HG02870 (cell line): Measurements from ENCODE around the gene PRR5L.

Source experiments
- ATAC-seq: cut with Tn5 transposase; IDR thresholded peaks from one replicate; pipeline ENCODE4 v1.9.1; 2021; ENCODE audit warnings: mild to moderate bottlenecking, moderate library complexity; ENCODE audit not compliant: unreplicated experiment

Gene PRR5L

GRCh38 chr11:36354221-36355003 lies 58.3 kb downstream of the PRR5L start:
- ATAC-seq, result peak; percentile 85

DNA sequence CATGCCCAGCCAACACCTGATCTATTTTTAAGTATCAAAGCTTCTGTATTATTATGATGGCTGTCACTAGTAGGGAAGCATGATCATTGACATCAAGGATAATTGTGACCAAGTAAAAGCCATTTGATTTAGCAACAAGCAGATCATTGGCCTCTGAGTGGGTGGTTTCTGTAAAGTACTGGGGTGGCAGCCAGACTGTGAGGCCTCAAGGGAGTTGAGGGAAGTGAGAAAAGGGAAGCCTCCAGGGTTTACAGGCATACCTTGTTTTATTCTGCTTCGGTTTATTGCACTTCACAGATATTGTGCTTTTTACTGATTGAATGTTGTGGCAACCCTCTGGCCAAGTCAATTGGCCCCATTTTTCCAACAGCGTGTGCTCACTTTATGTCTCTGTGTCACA lies 60.1 kb downstream of the PRR5L start:
- peak; percentile 52 for ATAC-seq

GRCh38 chr11:36357831-36358230 lies 61.7 kb downstream of the PRR5L start:
- no peak for ATAC-seq

DNA sequence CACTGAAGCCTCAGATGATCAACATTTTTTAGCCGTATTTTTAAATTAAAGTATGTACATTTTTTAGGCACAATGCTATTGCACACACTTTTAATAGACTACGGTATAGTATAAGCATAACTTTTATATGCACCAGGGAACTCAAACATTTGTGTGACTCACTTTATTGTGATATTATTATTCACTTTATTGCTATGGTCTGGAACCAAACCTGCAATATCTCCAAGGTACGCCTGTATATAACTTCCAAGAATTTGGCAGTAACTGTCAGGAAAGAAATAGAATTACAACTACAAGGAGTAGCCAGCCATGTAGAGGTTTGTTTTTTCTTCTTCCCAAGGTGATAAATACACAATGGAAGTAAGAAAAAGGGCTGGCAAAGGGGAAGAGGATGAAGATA lies 62.3 kb downstream of the PRR5L start:
- no peak for ATAC-seq

DNA sequence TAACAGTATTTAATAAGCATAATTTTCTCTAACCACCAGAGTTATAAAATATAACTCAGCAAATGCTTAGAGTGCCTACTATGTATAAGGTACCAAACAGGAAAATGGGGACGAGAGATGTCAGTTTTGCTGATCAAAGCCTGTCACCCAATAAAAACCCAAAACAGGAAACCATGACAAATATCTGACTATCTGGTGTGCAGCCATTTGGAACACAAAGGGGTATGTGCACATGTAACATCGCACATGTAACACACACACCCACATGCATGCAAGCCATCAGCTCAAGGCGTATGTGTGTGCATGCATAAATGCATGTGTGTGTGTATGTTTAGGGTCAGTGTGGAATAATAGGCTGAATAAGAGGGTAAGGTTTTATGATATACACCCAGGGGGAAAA lies 64.2 kb downstream of the PRR5L start:
- ATAC-seq, result no peak

DNA sequence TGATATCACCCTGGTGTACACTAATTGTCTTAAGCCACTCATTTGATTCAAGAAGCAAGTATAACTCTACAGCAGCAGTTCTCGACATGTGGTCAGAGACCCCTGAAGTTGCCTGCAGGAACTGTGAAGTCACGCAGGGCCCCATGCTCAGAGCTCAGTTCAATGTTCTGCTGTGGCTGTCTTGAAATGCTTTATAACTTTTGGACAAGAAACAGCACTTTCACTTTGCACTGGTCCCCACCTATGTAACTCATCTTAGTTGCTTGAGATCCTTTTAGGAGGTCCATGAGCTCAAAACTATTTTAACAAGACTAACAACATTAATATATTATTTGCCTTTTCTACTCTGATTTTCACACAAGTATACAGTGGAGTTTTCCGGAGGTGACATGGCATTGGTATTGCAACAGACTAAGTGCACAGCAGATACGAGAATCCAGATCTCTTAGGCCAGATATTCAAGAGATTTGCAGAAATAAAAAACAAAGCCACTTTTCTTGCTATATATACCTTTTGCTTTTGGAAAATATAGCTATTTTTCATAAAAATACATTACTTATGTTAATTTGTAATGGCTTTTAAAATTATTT lies 64.8 kb downstream of the PRR5L start:
- ATAC-seq, result no peak

DNA sequence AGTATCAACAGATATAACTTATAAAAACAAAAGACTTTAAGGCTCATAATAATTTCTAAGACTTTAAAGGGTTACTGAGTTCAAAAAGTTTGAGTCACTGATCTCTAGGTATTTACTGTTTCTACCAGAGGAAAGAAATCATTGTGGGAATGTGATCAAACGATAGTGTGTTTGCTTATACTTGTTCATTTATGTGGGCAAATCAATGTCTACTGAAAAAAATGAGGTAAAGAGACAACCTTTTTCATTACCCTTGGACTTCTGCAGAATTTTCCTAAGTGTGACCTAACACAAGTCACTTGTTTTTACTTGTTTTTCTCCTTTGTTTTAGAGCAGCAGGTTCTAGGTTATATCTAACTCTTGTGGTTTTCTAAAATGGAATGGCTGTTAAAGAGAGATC lies 65.4 kb downstream of the PRR5L start:
- ATAC-seq, result no peak

DNA sequence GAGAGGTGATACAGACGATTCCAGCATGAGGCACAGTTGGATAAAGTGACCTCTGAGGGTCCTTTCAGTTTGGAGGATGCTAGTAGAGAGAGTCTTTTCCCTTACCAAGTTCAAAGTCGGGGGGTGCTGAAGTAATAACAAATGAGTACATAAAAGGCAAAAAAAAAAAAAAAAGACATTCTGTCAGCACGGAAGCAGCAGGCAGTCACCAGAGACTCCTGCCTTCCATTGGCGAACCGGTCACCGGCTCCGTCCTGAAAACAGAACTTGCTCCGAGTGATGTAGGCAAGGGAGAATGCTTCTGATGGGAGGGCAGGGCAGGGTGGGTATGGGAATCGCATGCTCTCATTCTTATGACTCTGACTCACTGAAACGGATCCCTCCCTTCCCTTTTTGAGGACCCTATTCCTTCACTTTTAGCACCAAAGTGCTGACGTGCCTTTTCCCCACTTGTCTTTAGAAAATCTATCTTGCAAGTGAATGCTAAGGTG lies 65.9 kb downstream of the PRR5L start:
- ATAC-seq, result no peak

- no peak for ATAC-seq
Measured at GRCh38 chr11:36362902-36363301, 66.8 kb downstream of the PRR5L start.

DNA sequence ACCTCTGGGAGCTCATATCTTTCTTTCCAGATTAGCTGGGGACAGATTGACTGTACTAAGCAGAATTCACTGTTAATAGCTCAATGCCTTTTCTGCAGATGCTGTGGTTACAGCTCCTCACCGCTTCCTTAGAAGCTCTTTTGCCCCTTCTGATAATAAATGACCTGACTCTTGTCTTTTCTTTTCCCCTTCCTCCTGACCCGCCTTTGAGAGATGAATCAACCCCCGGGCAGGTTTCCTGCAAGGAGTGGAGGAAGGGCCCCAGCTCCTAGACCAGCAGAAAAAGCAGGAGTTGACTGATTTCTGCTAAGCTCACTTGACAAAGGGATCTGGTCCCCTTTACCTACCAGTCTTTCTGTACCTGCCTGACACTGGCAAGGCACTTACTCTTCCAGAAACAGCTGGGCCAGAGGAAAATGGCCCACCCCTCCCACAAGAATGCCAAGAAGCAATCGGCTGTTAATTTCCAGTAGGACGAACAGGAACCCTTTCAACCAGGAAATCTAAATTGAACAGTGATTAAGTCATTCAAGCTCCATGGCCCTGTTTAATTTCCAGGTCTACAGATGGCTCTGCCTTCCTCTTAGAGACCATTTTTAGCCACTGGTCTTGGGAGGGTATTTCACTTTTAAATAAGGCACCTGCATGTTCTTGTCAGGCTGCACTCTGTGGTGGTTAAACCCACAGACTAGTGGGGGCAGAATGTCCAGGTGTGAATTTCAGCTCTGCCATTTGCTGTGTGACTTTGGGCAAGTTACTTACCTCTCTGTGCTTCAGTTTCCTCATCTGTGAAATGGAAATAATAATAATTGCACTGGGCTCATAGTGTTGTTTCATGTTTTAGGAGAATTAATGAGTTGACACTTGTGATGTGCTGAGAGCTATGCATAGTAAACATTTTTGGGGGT lies 67.5 kb downstream of the PRR5L start:
- no peak for ATAC-seq

DNA sequence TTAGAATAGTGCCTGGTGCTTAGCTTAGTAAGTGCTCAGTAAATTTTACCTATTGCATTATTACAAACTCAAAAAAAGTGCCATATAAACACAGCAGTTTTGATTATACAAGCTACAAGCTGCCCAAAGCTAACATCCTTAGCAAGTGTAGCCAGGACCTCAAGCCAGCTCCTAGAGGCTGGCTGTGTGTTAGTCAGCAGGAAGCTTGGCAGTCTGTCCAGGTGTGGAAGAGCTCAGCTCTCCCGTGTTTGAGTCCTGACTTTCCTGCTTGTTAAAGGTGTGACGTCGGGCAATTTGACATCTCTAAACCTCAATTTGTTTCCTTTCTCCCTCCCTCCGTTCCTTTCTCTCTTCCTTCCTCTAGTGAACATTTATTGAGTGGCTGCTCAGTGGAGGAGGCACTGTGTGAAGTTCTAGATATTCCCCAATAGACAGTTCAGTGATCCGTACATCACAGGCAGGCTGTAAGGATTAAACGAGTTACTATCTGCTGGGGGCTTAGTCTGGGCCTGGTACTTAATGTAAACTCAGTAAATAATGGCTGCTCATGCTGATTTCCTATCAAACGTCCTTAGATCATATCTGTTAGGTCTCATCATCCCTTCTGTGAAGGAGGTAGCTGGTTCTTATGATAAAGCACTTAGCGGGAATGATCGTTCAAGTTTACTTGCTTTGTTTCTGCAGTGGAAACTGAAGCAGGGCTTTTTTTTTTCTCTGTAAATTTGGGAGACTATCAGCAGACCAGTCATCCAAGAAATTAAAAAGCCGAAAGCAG lies 68.7 kb downstream of the PRR5L start:
- no peak for ATAC-seq

- no peak for ATAC-seq
Measured at GRCh38 chr11:36365907-36366306, 69.8 kb downstream of the PRR5L start.

GRCh38 chr11:36367806-36368680 lies 72.0 kb downstream of the PRR5L start:
- ATAC-seq, result no peak

GRCh38 chr11:36371181-36371580 lies 75.1 kb downstream of the PRR5L start:
- ATAC-seq, result no peak

- no peak for ATAC-seq
Measured at GRCh38 chr11:36371590-36371989, 75.5 kb downstream of the PRR5L start.

DNA sequence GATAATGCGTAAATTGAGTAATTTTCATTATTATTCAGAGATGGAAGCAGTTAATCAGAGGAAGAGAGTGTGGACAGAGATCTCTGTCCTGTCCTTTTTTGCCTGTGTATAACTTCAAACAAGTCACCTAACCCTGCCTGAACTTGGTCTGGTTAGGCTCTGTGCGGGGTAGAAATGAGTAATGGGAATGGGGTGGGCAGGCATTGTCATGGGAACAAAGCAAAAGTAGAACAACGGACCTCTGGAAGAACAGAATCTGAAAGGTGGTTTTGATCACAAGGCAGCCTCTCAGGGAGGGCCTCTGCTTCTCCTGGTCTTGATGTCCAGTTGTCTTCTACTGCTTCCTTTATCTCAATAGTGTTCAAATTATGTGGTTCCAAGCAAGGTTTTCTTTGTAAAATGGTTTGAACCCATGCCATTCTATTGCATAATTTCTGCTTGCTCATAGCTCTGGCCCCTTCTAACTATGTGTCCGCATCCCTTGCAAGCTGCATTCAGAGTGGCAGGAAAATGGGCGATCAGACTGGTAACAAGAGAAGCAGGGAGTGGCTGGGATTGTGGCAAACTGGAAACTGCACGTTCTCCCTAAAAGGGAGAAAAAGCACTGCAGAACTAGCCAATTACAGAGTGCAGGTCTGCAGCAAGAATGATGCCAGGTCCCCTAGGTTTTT lies 76.1 kb downstream of the PRR5L start:
- no peak for ATAC-seq

DNA sequence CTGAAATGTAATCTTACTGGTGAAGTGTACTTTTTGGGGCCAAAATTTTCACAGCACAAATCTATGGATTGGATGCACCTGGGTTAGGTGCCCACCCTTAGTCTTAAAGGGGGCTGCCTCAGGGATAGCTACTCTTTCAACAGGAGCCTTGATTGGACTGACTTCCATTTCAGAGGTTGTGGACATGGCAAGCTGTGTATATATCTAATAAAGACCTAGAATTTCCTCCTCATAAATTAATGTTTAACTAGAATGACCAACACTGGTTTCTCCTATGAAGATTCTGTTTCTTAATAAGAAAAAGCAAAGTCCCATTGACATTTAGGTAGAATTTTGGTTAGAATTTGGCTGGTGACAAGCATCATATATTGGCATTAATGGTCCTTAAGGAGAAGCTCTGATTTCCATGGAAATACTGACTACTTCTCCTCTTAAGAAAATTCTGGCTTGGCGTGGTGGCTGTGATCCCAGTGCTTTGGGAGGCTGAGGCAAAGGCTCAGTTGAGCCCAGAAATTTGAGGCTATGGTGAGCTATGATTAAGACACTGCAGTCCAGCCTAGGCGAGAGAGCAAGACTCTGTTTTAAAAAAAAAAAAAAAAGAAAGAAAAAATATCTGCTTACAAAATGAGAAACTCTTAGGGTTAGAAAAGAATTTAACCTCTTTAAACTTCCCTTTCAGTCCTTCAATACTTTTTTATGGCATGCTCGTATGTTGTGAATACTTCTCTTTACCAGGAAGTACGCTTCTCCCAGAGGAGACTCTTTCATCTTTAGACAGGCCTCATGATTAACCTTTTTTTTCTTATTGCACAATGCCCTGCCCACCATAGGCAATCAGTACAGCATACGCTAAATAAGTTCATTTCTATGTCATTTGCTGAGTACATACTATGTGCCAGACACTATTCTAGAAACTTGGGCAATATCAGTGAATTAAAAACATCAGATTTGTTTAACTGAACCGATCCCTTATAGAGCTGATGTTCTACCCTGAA lies 77.2 kb downstream of the PRR5L start:
- no peak for ATAC-seq

GRCh38 chr11:36374726-36375125 lies 78.6 kb downstream of the PRR5L start:
- ATAC-seq, result no peak
